A549 (cell line): Measurements from ENCODE around the gene DAB2IP. TPM values are rescaled to one million over a fixed set of nuclear protein-coding genes. Genes with fewer than 3 reads are reported as not detected.
A peak's percentile ranks its signal among the peaks of the same experiment; 100 is the strongest.
"Not testable (repeated sequence)": the region's sequence is repeated elsewhere in the genome, so short reads cannot be mapped to it uniquely, and the experiment has no call there.

Source experiments
- ATAC-seq, 2 experiments: fragments of 200-7000 bp in 1 of 2; fragments of >200 bp in 1 of 2; cut with Nextera tagmentation in 1 of 2; cut with Tn5 transposase in 1 of 2; 3 replicates each; pipeline versions ENCODE4 v1.8.0 to v1.9.1; 2018 to 2020; ENCODE audit warnings: mild to moderate bottlenecking in 1 of 2, moderate library complexity in 1 of 2
- CTCF ChIA-PET: fragments of 300-600 bp; sonication (Branson Sonifier 250); formaldehyde crosslinking; extraction: SDS; loops from one replicate; lab custom pipeline; 2021; ENCODE audit warnings: antibody characterized with exemption, inconsistent platforms; lab: Yijun Ruan, JAX
- POLR2A ChIA-PET: fragments of 350-600 bp; formaldehyde crosslinking; extraction: SDS; loops from one replicate; lab custom pipeline; 2021; ENCODE audit warnings: antibody characterized with exemption, inconsistent platforms; lab: Yijun Ruan, JAX
- DNase-seq, 2 experiments: peaks; one replicate each; pipeline versions ENCODE4 v3.0.0 to v3.0.0-alpha.2; 2011 to 2016; ENCODE audit warnings: low read depth in 1 of 2, low spot score in 1 of 2
- FAIRE-seq: peaks from 2 replicates; lab custom pipeline; 2011; peaks lifted over from hg19 to GRCh38; lab: Jason Lieb, UNC
- H3K27ac ChIP-seq, 2 experiments: fragments of >200 bp; sonication (Bioruptor Twin); formaldehyde crosslinking; 3 replicates each; pipeline ENCODE4 v1.5.1; 2016 to 2017
- H3K4me1 ChIP-seq: fragments of >200 bp; sonication (Bioruptor Twin); formaldehyde crosslinking; 3 replicates; pipeline ENCODE4 v1.6.1; 2016
- H3K4me2 ChIP-seq: fragments of >200 bp; sonication (Bioruptor Twin); formaldehyde crosslinking; 3 replicates; pipeline ENCODE4 v1.6.1; 2016
- H3K4me3 ChIP-seq: fragments of >200 bp; sonication (Bioruptor Twin); formaldehyde crosslinking; 3 replicates; pipeline ENCODE4 v1.5.1; 2016
- H3K9me3 ChIP-seq: fragments of >200 bp; sonication (Bioruptor Twin); formaldehyde crosslinking; 3 replicates; pipeline ENCODE4 v1.6.1; 2016
- CEBPB ChIP-seq, 2 experiments: fragments of >200 bp in 1 of 2; sonication (Bioruptor Twin) in 1 of 2; formaldehyde crosslinking in 1 of 2; IDR thresholded peaks; 2 replicates each; pipeline ENCODE4 v1.6.1; 2012 to 2016
- CHD2 ChIP-seq: fragments of 150-350 bp; IDR thresholded peaks from 2 replicates; pipeline ENCODE4 v1.6.1; 2014; ENCODE audit warnings: low read length; ENCODE audit not compliant: partially characterized antibody
- EHF ChIP-seq: fragments of 250-450 bp; sonication (Bioruptor Pico); IDR thresholded peaks from 2 replicates; pipeline ENCODE4 v1.5.0; 2020; ENCODE audit warnings: mild to moderate bottlenecking
- EHMT2 ChIP-seq: fragments of 200-600 bp; sonication (generic); IDR thresholded peaks from 2 replicates; pipeline ENCODE4 v1.6.1; 2016; ENCODE audit warnings: antibody characterized with exemption, low read depth, mild to moderate bottlenecking, moderate library complexity
- ELK1 ChIP-seq: fragments of 150-350 bp; IDR thresholded peaks from 2 replicates; pipeline ENCODE4 v1.6.1; 2014; ENCODE audit warnings: low read depth, mild to moderate bottlenecking, low read length
- ESRRA ChIP-seq: fragments of 150-350 bp; IDR thresholded peaks from 2 replicates; pipeline ENCODE4 v1.6.1; 2014; ENCODE audit warnings: mild to moderate bottlenecking, low read length, borderline replicate concordance
- HDAC2 ChIP-seq: fragments of 200-600 bp; sonication (generic); IDR thresholded peaks from 2 replicates; pipeline ENCODE4 v1.6.1; 2016
- POLR2A ChIP-seq: IDR thresholded peaks from 2 replicates; pipeline ENCODE4 v1.6.1; 2012; ENCODE audit warnings: mild to moderate bottlenecking, low read length
- RARB ChIP-seq: fragments of 250-450 bp; sonication (Bioruptor Pico); IDR thresholded peaks from 2 replicates; pipeline ENCODE4 v1.8.0; 2021; ENCODE audit warnings: mild to moderate bottlenecking, moderate library complexity
- RFX5 ChIP-seq: fragments of 450-650 bp; IDR thresholded peaks from 2 replicates; pipeline ENCODE4 v1.7.1; 2014; ENCODE audit warnings: antibody characterized with exemption, mild to moderate bottlenecking, moderate library complexity
- TP53 ChIP-seq: fragments of 250-450 bp; sonication (Bioruptor Pico); IDR thresholded peaks from 2 replicates; pipeline ENCODE4 v1.5.0; 2021; ENCODE audit warnings: mild to moderate bottlenecking, moderate library complexity
- ZFP36 ChIP-seq: fragments of 450-650 bp; IDR thresholded peaks from 2 replicates; pipeline ENCODE4 v1.6.1; 2014; ENCODE audit warnings: borderline replicate concordance; ENCODE audit not compliant: partially characterized antibody
- WGBS: methylation state at CpG from one replicate; pipeline ENCODE4 v1.1.6; 2017; ENCODE audit errors: missing lambda C conversion rate; 5-methylcytosine and 5-hydroxymethylcytosine counted together
- polyA plus RNA-seq, 4 experiments: library from polyadenylated mRNA; depleted of rRNA in 3 of 4; stranded (reverse); fragments of >200 nt; fragmentation: RNase III in 1 of 4; extraction: RNeasy Plus Mini Kit Qiagen cat#74134 plus additional on column Dnase treatment in 1 of 4; gene quantifications; 2 replicates in 3 of 4; 3 replicates in 1 of 4; pipeline ENCODE4 v1.2.3, GENCODE V29; 2011 to 2017
- TF ChIP-seq, protein P1 (sequence below): fragments of 450-650 bp; IDR thresholded peaks from 2 replicates; pipeline ENCODE4 v1.6.1; 2014; ENCODE audit warnings: antibody characterized with exemption
- TF ChIP-seq, protein P2 (sequence below): IDR thresholded peaks from 2 replicates; pipeline ENCODE4 v1.6.1; 2012

Gene DAB2IP
- polyA plus RNA-seq, 2 of the 4 experiments (the other 2 are of a cell fraction) = 9.7 to 13.9 TPM

DNA sequence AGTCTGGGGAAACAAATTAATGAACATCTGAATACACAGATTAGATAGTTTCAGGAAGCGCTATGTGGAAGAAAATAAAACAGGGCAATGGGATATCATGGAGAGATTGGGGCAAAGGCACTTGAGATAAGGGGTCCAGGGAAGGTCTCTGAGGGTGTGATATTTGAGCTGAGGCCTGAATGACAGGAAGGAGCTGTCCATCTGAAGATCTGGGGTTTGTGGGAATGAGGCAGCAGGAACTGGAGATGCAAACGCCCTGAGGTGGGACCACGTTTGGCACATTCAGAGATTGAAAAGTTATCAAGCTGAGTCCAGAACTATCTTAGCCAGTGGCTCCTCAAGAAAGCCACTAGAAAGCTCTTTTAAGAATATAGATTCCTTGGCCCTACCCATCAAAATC lies 8.7 kb upstream of the DAB2IP start:
- H3K27ac ChIP-seq = no peak overlapping the region
- ATAC-seq (no peak), DNase-seq (no peak), FAIRE-seq (no peak)
- no peaks in the 10 kb centered on the region; the same call in 2 of the 3 replicates for H3K9me3 ChIP-seq
- WGBS = 68% methylated on average over 3 of the region's 3 CpGs
- H3K4me1 ChIP-seq = peaks cover 10% of the 10 kb centered on the region
- ChIA-PET CTCF (interaction anchor here (1.1 to 2.9 kb wide), 4 partner anchors 8 to 97 kb away, joined by 3 to 11 read pairs (median 4); no protein-coding TSS in a partner anchor), POLR2A (no interaction called here)
- H3K4me2 ChIP-seq = no peak overlapping the region
- TF ChIP-seq EHF (CRISPR knock-in tag) (no peak), CEBPB (IDR thresholded peaks at IDR 0.05) (no peak), TP53 (no peak)
- no peak overlapping the region for H3K4me3 ChIP-seq

DNA sequence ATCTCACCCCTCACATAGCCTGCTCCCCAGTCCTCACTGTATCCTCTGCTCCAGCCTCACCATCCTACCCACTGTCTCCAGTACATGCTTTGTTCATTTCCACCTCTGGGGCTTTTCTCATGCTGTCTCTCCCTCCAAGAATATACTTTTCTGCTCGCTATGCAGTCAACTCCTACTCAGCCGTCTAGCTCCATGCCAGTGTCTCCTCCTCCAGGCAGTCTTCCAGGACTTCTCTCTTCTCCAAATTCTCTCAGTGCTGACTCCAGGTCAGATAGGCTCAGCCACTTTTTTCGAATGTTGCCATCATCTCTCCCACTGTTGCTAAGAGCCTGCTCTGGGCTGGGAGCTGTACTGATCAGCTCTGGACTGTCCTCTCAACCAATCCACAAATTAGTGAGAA lies 8.0 kb upstream of the DAB2IP start:
- TF ChIP-seq, protein P1, sequence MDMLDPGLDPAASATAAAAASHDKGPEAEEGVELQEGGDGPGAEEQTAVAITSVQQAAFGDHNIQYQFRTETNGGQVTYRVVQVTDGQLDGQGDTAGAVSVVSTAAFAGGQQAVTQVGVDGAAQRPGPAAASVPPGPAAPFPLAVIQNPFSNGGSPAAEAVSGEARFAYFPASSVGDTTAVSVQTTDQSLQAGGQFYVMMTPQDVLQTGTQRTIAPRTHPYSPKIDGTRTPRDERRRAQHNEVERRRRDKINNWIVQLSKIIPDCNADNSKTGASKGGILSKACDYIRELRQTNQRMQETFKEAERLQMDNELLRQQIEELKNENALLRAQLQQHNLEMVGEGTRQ = no peak
- TF ChIP-seq ZFP36 = peak; percentile 93
- ATAC-seq = no peak

GRCh38 chr9:121644040-121644439 lies 7.4 kb upstream of the DAB2IP start:
- FAIRE-seq, DNase-seq, H3K4me1 ChIP-seq, H3K4me3 ChIP-seq, H3K27ac ChIP-seq, POLR2A ChIA-PET, ATAC-seq, H3K4me2 ChIP-seq, H3K9me3 ChIP-seq: not testable (repeated sequence)
- CTCF ChIA-PET = interaction anchor here (0.8 to 2.9 kb wide), 4 partner anchors 10 to 98 kb away, joined by 3 to 11 read pairs (median 4); no protein-coding TSS in a partner anchor
- 93% methylated on average over 10 of the region's 10 CpGs for WGBS

More for the DNA sequence above, 8.0 kb upstream of the DAB2IP start:
- DNase-seq = no peak
- Histone ChIP-seq H3K4me3 (no peak overlapping the region), H3K4me2 (no peak overlapping the region), H3K9me3 (no peaks in the 10 kb centered on the region; the same call in 2 of the 3 replicates), H3K27ac (no peak overlapping the region), H3K4me1 (peaks cover 3% of the 10 kb centered on the region)
- WGBS = 64% methylated on average over 3 of the region's 3 CpGs
- POLR2A ChIA-PET = no interaction called here
- CTCF ChIA-PET = interaction anchor here (1.3 to 2.9 kb wide), 3 partner anchors 9 to 97 kb away, joined by 5 to 11 read pairs (median 6); no protein-coding TSS in a partner anchor
- no peak for FAIRE-seq

- Histone ChIP-seq H3K4me3 (no peak overlapping the region), H3K4me1 (peaks cover 14% of the 10 kb centered on the region), H3K9me3 (no peaks in the 10 kb centered on the region), H3K27ac (0 out of 6 replicates have a peak overlapping the region, but pooled peaks of 1 of the 2 experiments have one; percentile 13), H3K4me2 (no peak overlapping the region)
- FAIRE-seq (no peak), ATAC-seq (0 out of 6 replicates have a peak, but pooled peaks of 1 of the 2 experiments have one; percentile 11), DNase-seq (no peak)
- 48% methylated on average over 3 of the region's 4 CpGs for whole genome bisulfite sequencing
- TF ChIP-seq EHMT2 (no peak), HDAC2 (no peak)
- TF ChIP-seq, protein P2, sequence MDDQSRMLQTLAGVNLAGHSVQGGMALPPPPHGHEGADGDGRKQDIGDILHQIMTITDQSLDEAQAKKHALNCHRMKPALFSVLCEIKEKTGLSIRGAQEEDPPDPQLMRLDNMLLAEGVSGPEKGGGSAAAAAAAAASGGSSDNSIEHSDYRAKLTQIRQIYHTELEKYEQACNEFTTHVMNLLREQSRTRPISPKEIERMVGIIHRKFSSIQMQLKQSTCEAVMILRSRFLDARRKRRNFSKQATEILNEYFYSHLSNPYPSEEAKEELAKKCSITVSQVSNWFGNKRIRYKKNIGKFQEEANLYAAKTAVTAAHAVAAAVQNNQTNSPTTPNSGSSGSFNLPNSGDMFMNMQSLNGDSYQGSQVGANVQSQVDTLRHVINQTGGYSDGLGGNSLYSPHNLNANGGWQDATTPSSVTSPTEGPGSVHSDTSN = no peak
- ChIA-PET CTCF (interaction anchor here (1.0 to 2.9 kb wide), 4 partner anchors 11 to 130 kb away, joined by 3 to 11 read pairs (median 4); no protein-coding TSS in a partner anchor), POLR2A (no interaction called here)
Observed at GRCh38 chr9:121645003-121645402, 6.4 kb upstream of the DAB2IP start.

DNA sequence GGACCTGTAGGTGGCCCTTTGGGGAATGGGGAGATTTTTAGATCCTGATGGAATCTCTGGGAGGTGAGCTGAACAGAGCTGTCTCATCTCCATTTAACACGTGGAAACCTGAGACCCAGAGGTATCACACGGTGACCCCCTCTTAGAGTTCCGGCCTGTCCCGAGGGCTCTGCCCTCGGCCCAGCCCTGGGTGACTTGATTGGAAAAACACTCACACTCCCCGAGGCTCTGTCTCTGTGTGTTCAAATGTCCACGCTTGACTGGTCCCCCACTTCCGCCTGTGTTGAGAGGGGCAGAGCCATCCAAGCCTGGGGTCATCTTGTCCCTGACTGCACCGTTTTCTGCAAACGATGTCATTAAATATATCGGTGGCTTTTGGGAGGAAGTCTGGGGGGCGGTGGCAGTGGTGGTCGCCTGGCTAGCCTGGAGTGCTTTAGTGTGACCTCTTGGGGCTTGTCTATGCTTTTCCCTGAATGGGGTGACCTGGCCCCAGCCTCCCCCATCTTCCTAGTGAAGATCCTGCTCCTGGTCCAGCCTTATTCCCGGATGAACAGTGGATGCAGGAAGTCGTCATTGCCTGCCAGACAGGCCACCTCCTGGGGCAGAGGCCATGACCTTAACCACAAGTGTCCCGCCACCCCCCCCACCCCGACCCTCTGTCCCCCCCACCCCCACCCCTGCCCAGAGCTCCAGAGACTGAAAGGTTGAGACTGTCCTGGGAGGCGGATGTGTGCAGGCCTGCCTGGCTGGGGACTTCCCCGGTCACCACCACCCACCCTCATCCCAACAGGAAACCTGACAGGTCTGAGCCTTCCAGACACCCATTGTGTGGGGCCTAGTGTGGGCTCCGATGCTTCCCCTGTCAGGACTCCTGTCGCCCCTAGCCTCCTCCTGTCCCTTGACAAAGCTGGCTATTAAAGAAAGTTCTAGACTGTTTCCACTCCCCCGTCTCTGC lies 5.3 kb upstream of the DAB2IP start:
- Histone ChIP-seq H3K9me3 (no peaks in the 10 kb centered on the region), H3K27ac (no peak overlapping the region), H3K4me1 (peaks cover 23% of the 10 kb centered on the region), H3K4me2 (no peak overlapping the region), H3K4me3 (no peak overlapping the region)
- CTCF ChIA-PET = interaction anchor here (1.2 to 1.4 kb wide), 2 partner anchors 96 to 129 kb away, joined by 3 to 5 read pairs; no protein-coding TSS in a partner anchor
- POLR2A ChIA-PET = no interaction called here
- ATAC-seq (no peak), DNase-seq (no peak), FAIRE-seq (no peak)
- WGBS = 81% methylated on average over 17 of the region's 22 CpGs
- TF ChIP-seq CEBPB (IDR thresholded peaks at IDR 0.05) (no peak), POLR2A (no peak), RARB (CRISPR knock-in tag) (no peak), CHD2 (no peak), RFX5 (no peak), ZFP36 (no peak), ELK1 (no peak), ESRRA (no peak)
